Keratinocyte (primary cell): ENCODE measurements around the gene TTN. TPM values are rescaled to one million over a fixed set of nuclear protein-coding genes. Genes with fewer than 3 reads are reported as not detected.

Experiments
- DNase-seq: peaks from one replicate; pipeline ENCODE4 v3.0.0-alpha.2; 2011; ENCODE audit warnings: low read depth, missing footprints, low spot score
- FAIRE-seq: peaks from 2 replicates; lab custom pipeline; 2011; peaks lifted over from hg19 to GRCh38; lab: Jason Lieb, UNC
- H2AFZ ChIP-seq: 2 replicates; pipeline ENCODE4 v1.6.0; 2012; ENCODE audit warnings: low read length, control low read depth, inconsistent platforms; ENCODE audit not compliant: control insufficient read depth
- H3K27ac ChIP-seq: 2 replicates; pipeline ENCODE4 v1.5.1; 2011; ENCODE audit warnings: low read length; ENCODE audit not compliant: control insufficient read depth, insufficient read depth
- H3K27me3 ChIP-seq: 3 replicates; pipeline ENCODE4 v1.6.0; 2011; ENCODE audit warnings: low read length; ENCODE audit not compliant: control insufficient read depth, insufficient read depth; ENCODE audit errors: extremely low read depth
- H3K36me3 ChIP-seq, 2 experiments: 2 replicates in 1 of 2; 3 replicates in 1 of 2; pipeline ENCODE4 v1.5.1; 2011; ENCODE audit warnings: low read length in 2 of 2, mild to moderate bottlenecking in 1 of 2; ENCODE audit not compliant: control insufficient read depth in 2 of 2, insufficient read depth in 2 of 2; ENCODE audit errors: extremely low read depth in 1 of 2
- H3K4me1 ChIP-seq: 3 replicates; pipeline ENCODE4 v1.5.1; 2011; ENCODE audit warnings: low read length; ENCODE audit not compliant: control insufficient read depth, insufficient read depth; ENCODE audit errors: extremely low read depth
- H3K4me2 ChIP-seq: 3 replicates; pipeline ENCODE4 v1.6.0; 2011; ENCODE audit warnings: low read depth, low read length; ENCODE audit not compliant: control insufficient read depth, insufficient read depth; ENCODE audit errors: extremely low read depth
- H3K4me3 ChIP-seq, 3 experiments: fragments of 200-600 bp in 1 of 3; sonication (generic) in 1 of 3; 2 replicates in 2 of 3; 3 replicates in 1 of 3; pipeline ENCODE4 v1.5.1; 2011 to 2016; ENCODE audit warnings: low read length in 3 of 3, mild to moderate bottlenecking in 3 of 3, control low read depth in 2 of 3, inconsistent platforms in 1 of 3, low read depth in 1 of 3, mixed read lengths in 1 of 3, mixed run types in 1 of 3, moderate library complexity in 1 of 3; ENCODE audit not compliant: control insufficient read depth in 2 of 3, insufficient read depth in 2 of 3; ENCODE audit errors: extremely low read depth in 1 of 3
- H3K79me2 ChIP-seq: 2 replicates; pipeline ENCODE4 v1.6.0; 2012; ENCODE audit warnings: low read length; ENCODE audit not compliant: control insufficient read depth, insufficient read depth
- H3K9ac ChIP-seq: 3 replicates; pipeline ENCODE4 v1.6.0; 2011; ENCODE audit warnings: low read length; ENCODE audit not compliant: control insufficient read depth, insufficient read depth; ENCODE audit errors: extremely low read depth
- H3K9me1 ChIP-seq: 3 replicates; pipeline ENCODE4 v1.6.0; 2011; ENCODE audit warnings: low read length; ENCODE audit not compliant: control insufficient read depth, insufficient read depth; ENCODE audit errors: extremely low read depth
- H3K9me3 ChIP-seq: 2 replicates; pipeline ENCODE4 v1.5.1; 2012; ENCODE audit warnings: low read depth, low read length; ENCODE audit not compliant: control insufficient read depth
- H4K20me1 ChIP-seq: 3 replicates; pipeline ENCODE4 v1.6.0; 2011; ENCODE audit warnings: low read length; ENCODE audit not compliant: control insufficient read depth, insufficient read depth; ENCODE audit errors: extremely low read depth
- EZH2 ChIP-seq: IDR thresholded peaks from one replicate; pipeline ENCODE4 v1.6.1; 2012; ENCODE audit warnings: inconsistent platforms, mild to moderate bottlenecking, low read length, moderate library complexity
- dilution Hi-C: fragments of 300-500 bp; cut with MboI; formaldehyde crosslinking; loops from one replicate; pipeline ENCODE4 v1.7.0; 2020; ENCODE audit warnings: low sequenced_read_pairs; ENCODE audit not compliant: extremely low pct_ligation_motif_present
- polyA plus RNA-seq, 5 experiments: library from polyadenylated mRNA; depleted of rRNA in 3 of 5; stranded (reverse) in 3 of 5; stranded (forward) in 1 of 5; unstranded in 1 of 5; fragments of >200 nt; gene quantifications; 1 replicate in 1 of 5; 2 replicates in 3 of 5; 3 replicates in 1 of 5; pipeline versions ENCODE4 v1.2.1 to v1.2.3, GENCODE V29; 2011 to 2012; ENCODE audit warnings: missing spikeins in 2 of 5, low read depth in 1 of 5, low replicate concordance in 1 of 5
- TF ChIP-seq, protein P1 (sequence below), 3 experiments: IDR thresholded peaks in 1 of 3; conservative IDR thresholded peaks in 1 of 3; optimal IDR thresholded peaks in 1 of 3; 2 replicates in 2 of 3; 3 replicates in 1 of 3; pipeline versions ENCODE3 to v1.5.1; 2011; ENCODE audit warnings: low read length in 3 of 3, mild to moderate bottlenecking in 3 of 3, moderate library complexity in 2 of 3, control low read depth in 1 of 3, inconsistent platforms in 1 of 3; ENCODE audit not compliant: insufficient read depth in 2 of 3; ENCODE audit errors: extremely low read depth in 1 of 3

Gene TTN
- polyA plus RNA-seq, 1 donor (not counting 4 experiments of a cell fraction or from before 2014, with no cell fraction given), result 0.01 TPM

DNA sequence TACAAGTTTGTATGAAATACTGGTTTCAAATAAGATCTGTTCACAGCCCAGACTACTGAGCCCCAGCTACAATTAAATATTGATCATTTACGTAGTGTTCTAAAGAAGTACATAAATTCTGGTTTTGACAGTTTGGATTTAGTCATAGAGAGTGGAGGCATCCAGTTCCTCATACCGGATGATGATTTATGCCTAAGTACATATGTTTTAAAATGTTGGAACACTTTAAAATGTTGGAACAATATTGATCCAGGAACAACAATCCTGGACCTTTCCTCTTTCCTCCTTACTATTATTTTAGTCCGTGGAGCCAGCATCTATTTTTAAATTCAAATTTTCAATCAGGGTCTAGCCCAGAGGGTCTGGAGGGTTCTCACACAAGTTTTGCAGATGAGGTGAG lies 22.8 kb upstream of the TTN start:
- Histone ChIP-seq H3K4me2 (no peak overlapping the region), H3K9me3 (no peaks in the 10 kb centered on the region), H3K4me1 (no peaks in the 10 kb centered on the region), H3K9me1 (no peaks in the 10 kb centered on the region), H3K27ac (no peak overlapping the region), H3K79me2 (no peaks in the 10 kb centered on the region), H4K20me1 (no peaks in the 10 kb centered on the region), H2AFZ (no peak overlapping the region), H3K4me3 (no peak overlapping the region), H3K9ac (no peak overlapping the region), H3K36me3 (no peaks in the 10 kb centered on the region), H3K27me3 (peaks cover 4% of the 10 kb centered on the region)
- DNase-seq, result no peak
- dilution Hi-C loops, result no loop called here
- no peak for FAIRE-seq
- no peak for TF ChIP-seq EZH2
- TF ChIP-seq, protein P1, sequence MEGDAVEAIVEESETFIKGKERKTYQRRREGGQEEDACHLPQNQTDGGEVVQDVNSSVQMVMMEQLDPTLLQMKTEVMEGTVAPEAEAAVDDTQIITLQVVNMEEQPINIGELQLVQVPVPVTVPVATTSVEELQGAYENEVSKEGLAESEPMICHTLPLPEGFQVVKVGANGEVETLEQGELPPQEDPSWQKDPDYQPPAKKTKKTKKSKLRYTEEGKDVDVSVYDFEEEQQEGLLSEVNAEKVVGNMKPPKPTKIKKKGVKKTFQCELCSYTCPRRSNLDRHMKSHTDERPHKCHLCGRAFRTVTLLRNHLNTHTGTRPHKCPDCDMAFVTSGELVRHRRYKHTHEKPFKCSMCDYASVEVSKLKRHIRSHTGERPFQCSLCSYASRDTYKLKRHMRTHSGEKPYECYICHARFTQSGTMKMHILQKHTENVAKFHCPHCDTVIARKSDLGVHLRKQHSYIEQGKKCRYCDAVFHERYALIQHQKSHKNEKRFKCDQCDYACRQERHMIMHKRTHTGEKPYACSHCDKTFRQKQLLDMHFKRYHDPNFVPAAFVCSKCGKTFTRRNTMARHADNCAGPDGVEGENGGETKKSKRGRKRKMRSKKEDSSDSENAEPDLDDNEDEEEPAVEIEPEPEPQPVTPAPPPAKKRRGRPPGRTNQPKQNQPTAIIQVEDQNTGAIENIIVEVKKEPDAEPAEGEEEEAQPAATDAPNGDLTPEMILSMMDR (optimal IDR thresholded peaks at IDR 0.05 in 1 of 3, IDR thresholded peaks at IDR 0.05 in 1 of 3, conservative IDR thresholded peaks at IDR 0.05 in 1 of 3; ENCODE audit: extremely low read depth in 1 of 3, insufficient read depth in 2 of 3, low read length in 3 of 3), result no peak

DNA sequence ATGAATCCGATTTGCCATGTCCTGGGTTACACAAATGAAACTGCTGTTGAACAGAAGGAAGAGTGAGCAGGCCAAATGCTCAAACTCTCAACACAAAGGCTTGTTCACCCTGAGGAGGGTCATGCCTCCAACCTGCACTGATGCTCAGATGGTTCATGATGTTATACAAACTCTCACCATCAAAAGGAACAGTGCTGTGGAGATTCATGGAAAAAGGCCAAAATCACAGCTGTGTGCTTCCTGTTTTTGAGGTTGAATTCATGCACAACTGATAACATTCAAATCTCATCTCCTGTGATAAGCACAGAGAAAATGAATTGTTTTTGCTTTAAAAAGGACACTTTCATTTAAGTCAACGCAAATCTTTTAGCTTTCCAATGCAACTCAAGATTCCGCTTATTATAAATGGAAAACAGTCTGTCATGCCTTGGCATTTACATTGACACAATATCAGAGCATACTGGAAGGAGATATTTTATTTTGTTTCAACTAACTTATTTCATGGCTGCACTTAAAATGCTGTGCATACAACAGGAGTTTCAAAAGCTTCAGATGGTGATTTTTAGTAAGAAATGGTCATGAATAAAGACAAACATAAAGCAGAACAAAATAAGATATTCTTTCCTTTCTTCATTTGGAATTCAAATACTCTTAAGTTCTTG lies 22.2 kb upstream of the TTN start:
- Histone ChIP-seq H2AFZ (no peak overlapping the region), H4K20me1 (no peaks in the 10 kb centered on the region), H3K9me3 (no peaks in the 10 kb centered on the region), H3K27me3 (peaks cover 4% of the 10 kb centered on the region), H3K36me3 (no peaks in the 10 kb centered on the region), H3K9me1 (no peaks in the 10 kb centered on the region), H3K4me2 (no peak overlapping the region), H3K79me2 (no peaks in the 10 kb centered on the region), H3K9ac (no peak overlapping the region), H3K4me3 (no peak overlapping the region), H3K27ac (no peak overlapping the region), H3K4me1 (no peaks in the 10 kb centered on the region)
- dilution Hi-C loops, result no loop called here
- no peak for FAIRE-seq
- no peak for TF ChIP-seq EZH2
- TF ChIP-seq, protein P1 (optimal IDR thresholded peaks at IDR 0.05 in 1 of 3, IDR thresholded peaks at IDR 0.05 in 1 of 3, conservative IDR thresholded peaks at IDR 0.05 in 1 of 3; ENCODE audit: extremely low read depth in 1 of 3, insufficient read depth in 2 of 3, low read length in 3 of 3), result no peak
- DNase-seq, result no peak
